Measurements from ENCODE around the gene RAB6B.

DNA sequence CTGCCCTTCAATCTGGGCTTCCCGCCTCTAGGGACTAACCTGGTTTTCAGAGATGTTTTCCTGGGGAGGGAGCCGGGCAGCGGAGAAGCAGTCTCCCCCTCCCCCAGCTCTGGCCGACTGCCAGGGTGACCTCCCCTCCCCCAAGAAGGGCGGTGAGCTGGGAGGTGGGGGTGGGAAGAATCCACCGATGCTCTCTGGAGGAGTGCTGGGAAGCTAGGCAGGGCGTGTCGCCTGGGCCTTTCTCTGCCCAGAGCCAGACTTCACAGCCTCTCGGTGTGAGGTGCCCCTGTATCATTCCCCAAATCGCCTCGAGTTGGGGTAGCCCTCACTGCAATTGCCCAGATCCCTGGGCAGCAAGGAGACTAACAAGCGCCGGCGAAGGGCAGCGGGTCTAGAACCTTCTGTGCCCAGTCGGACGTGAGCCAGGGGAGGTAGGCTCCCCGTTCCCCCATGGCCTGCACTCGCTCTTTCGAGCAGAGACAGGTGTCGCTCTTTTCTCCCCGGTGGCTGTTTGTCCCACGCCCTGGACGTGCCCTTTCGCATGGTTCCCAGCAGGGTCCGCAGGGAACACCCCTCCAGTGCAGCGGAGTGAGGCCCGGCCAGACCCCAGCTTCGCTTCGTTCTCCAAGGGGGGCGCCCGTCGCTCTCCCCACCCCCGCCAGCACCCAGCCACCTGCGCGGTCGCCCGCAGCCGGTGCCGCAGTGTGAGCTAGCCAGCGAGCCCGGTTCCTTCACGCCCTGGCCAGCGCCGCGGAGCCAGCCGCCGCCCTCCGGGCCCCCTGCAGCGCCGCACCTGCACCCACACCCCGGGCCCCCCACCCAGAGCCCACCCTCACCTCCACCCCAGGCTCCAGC, 1.1 kb downstream of the RAB6B start:
- TF ChIP-seq, protein P1, sequence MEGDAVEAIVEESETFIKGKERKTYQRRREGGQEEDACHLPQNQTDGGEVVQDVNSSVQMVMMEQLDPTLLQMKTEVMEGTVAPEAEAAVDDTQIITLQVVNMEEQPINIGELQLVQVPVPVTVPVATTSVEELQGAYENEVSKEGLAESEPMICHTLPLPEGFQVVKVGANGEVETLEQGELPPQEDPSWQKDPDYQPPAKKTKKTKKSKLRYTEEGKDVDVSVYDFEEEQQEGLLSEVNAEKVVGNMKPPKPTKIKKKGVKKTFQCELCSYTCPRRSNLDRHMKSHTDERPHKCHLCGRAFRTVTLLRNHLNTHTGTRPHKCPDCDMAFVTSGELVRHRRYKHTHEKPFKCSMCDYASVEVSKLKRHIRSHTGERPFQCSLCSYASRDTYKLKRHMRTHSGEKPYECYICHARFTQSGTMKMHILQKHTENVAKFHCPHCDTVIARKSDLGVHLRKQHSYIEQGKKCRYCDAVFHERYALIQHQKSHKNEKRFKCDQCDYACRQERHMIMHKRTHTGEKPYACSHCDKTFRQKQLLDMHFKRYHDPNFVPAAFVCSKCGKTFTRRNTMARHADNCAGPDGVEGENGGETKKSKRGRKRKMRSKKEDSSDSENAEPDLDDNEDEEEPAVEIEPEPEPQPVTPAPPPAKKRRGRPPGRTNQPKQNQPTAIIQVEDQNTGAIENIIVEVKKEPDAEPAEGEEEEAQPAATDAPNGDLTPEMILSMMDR (conservative IDR thresholded peaks at IDR 0.05; ENCODE audit: low read depth in 2 of 2): peak in 1 of 2 experiments; percentile 14; a peak in 1 of 4 replicates
- TF ChIP-seq EZH2phosphoT487 (IDR thresholded peaks at IDR 0.05; ENCODE audit: unreplicated experiment) (no peak), JUNB (IDR thresholded peaks at IDR 0.05; ENCODE audit: unreplicated experiment) (no peak), POLR2AphosphoS5 (IDR thresholded peaks at IDR 0.05; ENCODE audit: low read depth) (0 out of 2 replicates have a peak, but pooled peaks have one; percentile 20), EZH2 (IDR thresholded peaks at IDR 0.05; ENCODE audit: low read depth, unreplicated experiment) (no peak), CREB1 (CRISPR knock-in tag; IDR thresholded peaks at IDR 0.05; ENCODE audit: low read depth) (no peak), ZNF114 (CRISPR knock-in tag; IDR thresholded peaks at IDR 0.05) (no peak)
- TF ChIP-seq, protein P2, sequence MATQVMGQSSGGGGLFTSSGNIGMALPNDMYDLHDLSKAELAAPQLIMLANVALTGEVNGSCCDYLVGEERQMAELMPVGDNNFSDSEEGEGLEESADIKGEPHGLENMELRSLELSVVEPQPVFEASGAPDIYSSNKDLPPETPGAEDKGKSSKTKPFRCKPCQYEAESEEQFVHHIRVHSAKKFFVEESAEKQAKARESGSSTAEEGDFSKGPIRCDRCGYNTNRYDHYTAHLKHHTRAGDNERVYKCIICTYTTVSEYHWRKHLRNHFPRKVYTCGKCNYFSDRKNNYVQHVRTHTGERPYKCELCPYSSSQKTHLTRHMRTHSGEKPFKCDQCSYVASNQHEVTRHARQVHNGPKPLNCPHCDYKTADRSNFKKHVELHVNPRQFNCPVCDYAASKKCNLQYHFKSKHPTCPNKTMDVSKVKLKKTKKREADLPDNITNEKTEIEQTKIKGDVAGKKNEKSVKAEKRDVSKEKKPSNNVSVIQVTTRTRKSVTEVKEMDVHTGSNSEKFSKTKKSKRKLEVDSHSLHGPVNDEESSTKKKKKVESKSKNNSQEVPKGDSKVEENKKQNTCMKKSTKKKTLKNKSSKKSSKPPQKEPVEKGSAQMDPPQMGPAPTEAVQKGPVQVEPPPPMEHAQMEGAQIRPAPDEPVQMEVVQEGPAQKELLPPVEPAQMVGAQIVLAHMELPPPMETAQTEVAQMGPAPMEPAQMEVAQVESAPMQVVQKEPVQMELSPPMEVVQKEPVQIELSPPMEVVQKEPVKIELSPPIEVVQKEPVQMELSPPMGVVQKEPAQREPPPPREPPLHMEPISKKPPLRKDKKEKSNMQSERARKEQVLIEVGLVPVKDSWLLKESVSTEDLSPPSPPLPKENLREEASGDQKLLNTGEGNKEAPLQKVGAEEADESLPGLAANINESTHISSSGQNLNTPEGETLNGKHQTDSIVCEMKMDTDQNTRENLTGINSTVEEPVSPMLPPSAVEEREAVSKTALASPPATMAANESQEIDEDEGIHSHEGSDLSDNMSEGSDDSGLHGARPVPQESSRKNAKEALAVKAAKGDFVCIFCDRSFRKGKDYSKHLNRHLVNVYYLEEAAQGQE (IDR thresholded peaks at IDR 0.05; ENCODE audit: unreplicated experiment): no peak
- TF ChIP-seq, protein P3, sequence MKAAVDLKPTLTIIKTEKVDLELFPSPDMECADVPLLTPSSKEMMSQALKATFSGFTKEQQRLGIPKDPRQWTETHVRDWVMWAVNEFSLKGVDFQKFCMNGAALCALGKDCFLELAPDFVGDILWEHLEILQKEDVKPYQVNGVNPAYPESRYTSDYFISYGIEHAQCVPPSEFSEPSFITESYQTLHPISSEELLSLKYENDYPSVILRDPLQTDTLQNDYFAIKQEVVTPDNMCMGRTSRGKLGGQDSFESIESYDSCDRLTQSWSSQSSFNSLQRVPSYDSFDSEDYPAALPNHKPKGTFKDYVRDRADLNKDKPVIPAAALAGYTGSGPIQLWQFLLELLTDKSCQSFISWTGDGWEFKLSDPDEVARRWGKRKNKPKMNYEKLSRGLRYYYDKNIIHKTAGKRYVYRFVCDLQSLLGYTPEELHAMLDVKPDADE (IDR thresholded peaks at IDR 0.05): no peak
